GM21717 (cell line): ENCODE results near the gene RNASE12.

Experiments used
- ATAC-seq: cut with Tn5 transposase; IDR thresholded peaks from one replicate; pipeline ENCODE4 v1.9.1; 2021; ENCODE audit warnings: mild to moderate bottlenecking, moderate library complexity; ENCODE audit not compliant: unreplicated experiment

The RNASE12 gene

GRCh38 chr14:20548414-20549158 lies 42.6 kb downstream of the RNASE12 start:
- no peak for ATAC-seq

GRCh38 chr14:20546877-20547276 lies 44.3 kb downstream of the RNASE12 start:
- ATAC-seq = no peak
